ENCODE data around the gene PHC2.
A peak's percentile ranks its signal among the peaks of the same experiment; 100 is the strongest.

The PHC2 gene

GRCh38 chr1:33369081-33369480, 61.8 kb downstream of the PHC2 start:
- no peak for DNase-seq

GRCh38 chr1:33368431-33368830, 62.5 kb downstream of the PHC2 start:
- DNase-seq: no peak

- DNase-seq: peak; percentile 90
Observed at GRCh38 chr1:33367485-33368405, 63.1 kb downstream of the PHC2 start.

GRCh38 chr1:33366762-33367484, 64.0 kb downstream of the PHC2 start:
- no peak for DNase-seq

GRCh38 chr1:33365560-33365997, 65.3 kb downstream of the PHC2 start:
- no peak for DNase-seq

- DNase-seq: no peak
Observed at GRCh38 chr1:33364565-33364918, 66.4 kb downstream of the PHC2 start.

- no peak for DNase-seq
Observed at GRCh38 chr1:33363470-33363861, 67.4 kb downstream of the PHC2 start.

- no peak for DNase-seq
Observed at GRCh38 chr1:33363021-33363420, 67.9 kb downstream of the PHC2 start.

GRCh38 chr1:33361532-33362235, 69.2 kb downstream of the PHC2 start:
- DNase-seq: no peak

GRCh38 chr1:33360367-33360766, 70.5 kb downstream of the PHC2 start:
- no peak for DNase-seq

GRCh38 chr1:33359931-33360330, 71.0 kb downstream of the PHC2 start:
- DNase-seq: no peak

- DNase-seq: no peak
Observed at GRCh38 chr1:33358795-33359503, 71.9 kb downstream of the PHC2 start.

GRCh38 chr1:33358114-33358794, 72.6 kb downstream of the PHC2 start:
- DNase-seq: no peak

GRCh38 chr1:33357099-33357498, 73.8 kb downstream of the PHC2 start:
- DNase-seq: no peak

- no peak for DNase-seq
Observed at GRCh38 chr1:33354707-33355316, 76.1 kb downstream of the PHC2 start.

GRCh38 chr1:33353531-33353930, 77.4 kb downstream of the PHC2 start:
- no peak for DNase-seq

GRCh38 chr1:33351281-33351660, 79.6 kb downstream of the PHC2 start:
- DNase-seq: no peak

GRCh38 chr1:33350611-33351280, 80.1 kb downstream of the PHC2 start:
- DNase-seq: no peak

- DNase-seq: peak; percentile 83 to 89
Observed at GRCh38 chr1:33349778-33350610, 80.9 kb downstream of the PHC2 start.

- DNase-seq: peak; percentile 70
Observed at GRCh38 chr1:33349081-33349759, 81.7 kb downstream of the PHC2 start.
